Measurements from ENCODE around the gene SLC44A2. TPM values are rescaled to one million over a fixed set of nuclear protein-coding genes. Genes with fewer than 3 reads are reported as not detected.

SLC44A2 gene
- total RNA-seq, 1 donor from 2014 or later: 92.9 TPM

DNA sequence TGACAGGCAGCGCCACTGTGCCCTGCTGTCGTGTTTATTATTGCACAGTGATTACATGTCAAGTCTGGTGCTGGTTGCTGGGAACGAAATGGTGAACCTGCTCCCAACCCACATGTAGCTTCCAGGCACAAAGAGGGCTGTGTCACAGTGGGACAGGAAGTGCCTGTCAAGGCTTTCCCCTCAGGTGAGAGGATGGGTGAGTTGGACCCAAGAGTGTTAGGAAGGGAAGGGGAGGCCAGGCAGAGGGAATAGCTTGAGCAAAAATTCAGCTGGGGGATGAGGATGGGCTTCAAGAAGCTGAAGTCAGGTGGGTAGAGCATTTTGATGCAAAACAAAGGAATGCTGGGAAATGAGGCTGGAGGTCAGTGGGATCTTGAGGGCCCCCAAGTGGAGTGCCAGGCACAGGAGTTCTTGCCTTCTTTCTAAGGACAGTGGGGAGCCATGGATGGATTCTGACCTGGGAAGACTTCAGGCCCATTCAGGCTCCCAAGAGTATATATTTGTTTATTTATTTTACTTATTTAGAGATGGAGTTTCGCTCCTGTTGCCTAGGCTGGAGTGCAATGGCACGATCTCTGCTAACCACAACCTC, 67.4 kb downstream of the SLC44A2 start:
- intact Hi-C loops (cut with micrococcal nuclease): loop anchor here (10.0 kb wide), 1 partner anchor 358 kb away; the partner anchor contains the start of genes ICAM3 and RAVER1
- Mint-ChIP-seq H3K4me1 (ENCODE audit: low read depth) (peaks cover 26% of the 10 kb centered on the region), H3K27ac (no peak overlapping the region)

More for the DNA sequence above, 67.4 kb downstream of the SLC44A2 start:
- H3K36me3 Mint-ChIP-seq (ENCODE audit: low read depth): peaks cover 33% of the 10 kb centered on the region
- H3K4me3 Mint-ChIP-seq: no peak overlapping the region
- H3K9me3 Mint-ChIP-seq: no peaks in the 10 kb centered on the region
- no peak for DNase-seq (ENCODE audit: low spot score)
- peaks cover 6% of the 10 kb centered on the region for H3K27me3 Mint-ChIP-seq (ENCODE audit: insufficient read depth)

Other genes with a start within 250 kb of the SLC44A2 start
- gene TYK2, start 245.0 kb upstream of the SLC44A2 start, total RNA-seq: 268 and 271 TPM in 2 replicates
- 320 and 326 TPM in 2 replicates for gene CDC37, start 222.0 kb upstream of the SLC44A2 start, total RNA-seq
- gene PDE4A, start 205.0 kb upstream of the SLC44A2 start, total RNA-seq: 67.7 and 71.1 TPM in 2 replicates
- gene KEAP1, start 122.2 kb upstream of the SLC44A2 start, total RNA-seq: 81.6 and 94.2 TPM in 2 replicates
- gene S1PR5, start 108.1 kb upstream of the SLC44A2 start, total RNA-seq: not detected in 2 replicates
- 37.3 and 40.7 TPM in 2 replicates for gene ATG4D, start 81.6 kb upstream of the SLC44A2 start, total RNA-seq
- 91.1 and 91.8 TPM in 2 replicates for gene KRI1, start 59.5 kb upstream of the SLC44A2 start, total RNA-seq
- 40.1 and 42.1 TPM in 2 replicates for gene CDKN2D, start 56.6 kb upstream of the SLC44A2 start, total RNA-seq
- not detected in 2 replicates for gene AP1M2, start 38.2 kb upstream of the SLC44A2 start, total RNA-seq
- 536 and 558 TPM in 2 replicates for gene ILF3, start 28.8 kb downstream of the SLC44A2 start, total RNA-seq
- gene QTRT1, start 75.9 kb downstream of the SLC44A2 start, total RNA-seq: 93.7 and 101 TPM in 2 replicates
- gene DNM2, start 92.5 kb downstream of the SLC44A2 start, total RNA-seq: 236 and 240 TPM in 2 replicates
- 19.8 and 21.0 TPM in 2 replicates for gene TMED1, start 210.7 kb downstream of the SLC44A2 start, total RNA-seq
- 4.0 and 5.6 TPM in 2 replicates for gene C19orf38, start 222.9 kb downstream of the SLC44A2 start, total RNA-seq
- gene CARM1, start 246.0 kb downstream of the SLC44A2 start, total RNA-seq: 85.9 and 88.0 TPM in 2 replicates